Measurements from ENCODE around the gene NR6A1.

NR6A1 gene

GRCh38 chr9:124593200-124593599 lies 177.9 kb downstream of the NR6A1 start:
- no peak for FAIRE-seq
- DNase-seq (ENCODE audit: insufficient read length): no peak

DNA sequence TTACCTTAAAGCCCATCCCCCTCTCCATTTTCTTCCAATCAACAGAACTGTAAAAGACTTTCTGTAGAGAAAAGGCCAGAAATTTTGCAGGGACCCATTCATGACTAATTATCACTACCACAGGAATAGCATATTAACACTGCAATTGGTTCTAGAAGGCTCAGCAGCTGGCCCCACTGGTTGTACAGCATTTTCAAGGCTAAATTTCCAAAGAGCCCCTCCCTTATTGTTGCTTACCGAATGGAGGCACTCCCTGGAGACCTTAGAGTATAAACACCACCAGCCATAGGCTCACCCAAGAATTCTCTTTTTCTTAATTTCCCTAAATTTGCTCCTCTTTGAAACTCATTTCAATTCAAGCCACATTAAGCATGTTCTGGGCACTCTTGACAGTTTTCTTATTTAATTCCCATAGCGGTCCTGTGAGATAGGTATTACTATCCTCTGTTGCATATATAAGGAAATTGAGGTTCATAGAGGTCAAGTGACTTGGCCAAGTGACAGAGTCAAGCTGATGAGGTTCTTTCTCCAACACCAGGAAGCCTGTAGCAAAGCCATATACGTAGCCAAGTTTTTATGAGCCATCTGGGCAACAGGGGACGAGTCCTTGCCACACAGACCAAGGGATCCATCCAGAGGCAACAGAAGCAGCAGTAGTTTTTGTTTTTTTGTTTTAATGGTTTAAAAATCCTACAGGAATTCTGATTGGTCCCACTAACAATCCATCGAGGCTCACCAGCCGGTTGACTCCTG lies 180.0 kb downstream of the NR6A1 start:
- TF ChIP-seq POLR2A (IDR thresholded peaks at IDR 0.05; ENCODE audit: low read depth, low read length) (no peak), TAF1 (IDR thresholded peaks at IDR 0.05; ENCODE audit: borderline replicate concordance, low read depth, low read length) (no peak), POLR2AphosphoS5 (IDR thresholded peaks at IDR 0.05; ENCODE audit: low read depth, low read length) (no peak)
- no peak for FAIRE-seq
- DNase-seq (ENCODE audit: insufficient read length): no peak

More at GRCh38 chr9:124593200-124593599, 177.9 kb downstream of the NR6A1 start:
- no peak for TF ChIP-seq POLR2A (IDR thresholded peaks at IDR 0.05; ENCODE audit: low read depth, low read length)
- TF ChIP-seq POLR2AphosphoS5 (IDR thresholded peaks at IDR 0.05; ENCODE audit: low read depth, low read length): no peak
- TF ChIP-seq TAF1 (IDR thresholded peaks at IDR 0.05; ENCODE audit: borderline replicate concordance, low read depth, low read length): no peak

- TF ChIP-seq TAF1 (IDR thresholded peaks at IDR 0.05; ENCODE audit: borderline replicate concordance, low read depth, low read length) (no peak), POLR2A (IDR thresholded peaks at IDR 0.05; ENCODE audit: low read depth, low read length) (no peak), POLR2AphosphoS5 (IDR thresholded peaks at IDR 0.05; ENCODE audit: low read depth, low read length) (no peak)
- DNase-seq (ENCODE audit: insufficient read length) (no peak), FAIRE-seq (no peak)
Measured at GRCh38 chr9:124584631-124585030, 186.5 kb downstream of the NR6A1 start.

DNA sequence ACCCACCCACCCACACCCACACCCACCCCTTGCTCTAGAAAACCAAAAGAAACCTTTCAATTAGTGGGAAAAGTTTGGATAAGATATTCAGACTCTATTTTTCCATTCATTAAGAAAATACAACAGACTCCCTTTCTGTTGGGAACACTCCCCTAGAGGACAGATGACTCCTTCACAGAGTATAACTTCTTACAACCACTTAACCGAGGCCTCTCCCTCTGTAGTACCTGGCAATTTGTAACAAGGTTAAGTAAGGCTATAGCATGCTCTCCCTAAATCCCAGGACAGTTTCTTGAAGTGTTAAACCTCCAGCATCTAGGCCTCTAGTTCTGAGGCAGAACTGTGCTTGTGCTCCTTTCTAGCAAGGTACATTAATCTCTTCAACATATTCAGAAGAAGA lies 188.0 kb downstream of the NR6A1 start:
- TF ChIP-seq POLR2AphosphoS5 (IDR thresholded peaks at IDR 0.05; ENCODE audit: low read depth, low read length) (no peak), TAF1 (IDR thresholded peaks at IDR 0.05; ENCODE audit: borderline replicate concordance, low read depth, low read length) (no peak), POLR2A (IDR thresholded peaks at IDR 0.05; ENCODE audit: low read depth, low read length) (no peak)
- no peak for DNase-seq (ENCODE audit: insufficient read length)
- FAIRE-seq: no peak

DNA sequence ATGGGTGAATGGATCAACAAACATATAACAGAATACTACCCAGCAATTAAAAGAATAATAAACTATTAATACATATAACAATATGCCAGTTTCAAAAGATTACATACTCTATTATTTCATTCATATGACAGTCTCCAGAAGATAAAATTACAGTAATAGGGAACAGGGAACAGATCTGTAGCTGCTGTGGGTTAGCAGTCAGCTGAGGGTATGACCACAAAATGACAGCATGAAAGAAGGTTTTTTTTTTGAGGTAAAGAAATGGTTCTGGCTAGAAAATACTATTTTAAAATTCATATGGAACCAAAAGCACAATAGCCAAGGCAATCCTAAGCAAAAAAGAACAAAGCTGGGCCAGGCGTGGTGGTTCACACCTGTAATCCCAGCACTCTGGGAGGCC lies 190.9 kb downstream of the NR6A1 start:
- TF ChIP-seq POLR2A (IDR thresholded peaks at IDR 0.05; ENCODE audit: low read depth, low read length) (no peak), TAF1 (IDR thresholded peaks at IDR 0.05; ENCODE audit: borderline replicate concordance, low read depth, low read length) (no peak), POLR2AphosphoS5 (IDR thresholded peaks at IDR 0.05; ENCODE audit: low read depth, low read length) (no peak)
- FAIRE-seq: no peak
- no peak for DNase-seq (ENCODE audit: insufficient read length)

- no peak for DNase-seq (ENCODE audit: insufficient read length)
- TF ChIP-seq POLR2A (IDR thresholded peaks at IDR 0.05; ENCODE audit: low read depth, low read length) (no peak), TAF1 (IDR thresholded peaks at IDR 0.05; ENCODE audit: borderline replicate concordance, low read depth, low read length) (no peak)
- no peak for FAIRE-seq
Measured at GRCh38 chr9:124576751-124577150, 194.4 kb downstream of the NR6A1 start.

DNA sequence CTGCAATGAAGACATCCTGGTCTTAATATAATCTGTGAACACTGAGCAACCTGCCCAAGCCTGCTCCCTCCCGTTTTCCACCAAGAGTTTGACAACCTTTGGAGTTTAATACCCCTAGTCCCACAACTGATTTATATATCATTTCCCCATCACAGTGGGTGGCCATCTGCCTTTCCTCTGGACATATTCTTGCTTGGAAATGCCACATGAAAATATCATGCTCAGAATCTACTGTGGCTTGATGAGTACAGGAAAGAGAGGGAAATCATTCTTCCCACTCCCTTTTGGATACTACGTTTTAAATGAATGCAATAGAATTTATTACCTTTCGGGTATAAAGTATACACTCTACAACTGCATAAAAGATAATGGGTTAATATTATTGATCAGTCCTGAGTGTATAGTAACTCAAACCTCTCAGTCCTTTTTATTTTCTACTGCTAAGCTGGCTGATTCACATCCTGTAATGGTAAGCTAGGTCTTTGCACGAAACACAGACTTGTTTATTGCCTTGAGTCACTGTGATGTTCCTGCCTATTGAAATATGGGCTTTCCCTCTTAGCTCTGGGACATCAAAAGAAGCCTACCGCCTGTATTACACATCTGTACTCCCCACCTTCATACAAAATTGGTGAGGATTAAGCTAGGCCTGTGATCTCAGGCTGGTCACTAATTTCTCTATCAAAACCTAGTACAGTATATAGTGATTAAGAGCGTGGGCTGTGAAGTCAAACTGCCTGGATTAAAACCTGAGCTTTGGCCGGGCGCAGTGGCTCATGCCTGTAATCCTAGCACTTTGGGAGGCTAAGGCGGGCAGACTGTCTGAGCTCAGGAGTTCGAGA lies 196.4 kb downstream of the NR6A1 start:
- no peak for TF ChIP-seq TAF1 (IDR thresholded peaks at IDR 0.05; ENCODE audit: borderline replicate concordance, low read depth, low read length)
- FAIRE-seq (no peak), DNase-seq (ENCODE audit: insufficient read length) (no peak)

DNA sequence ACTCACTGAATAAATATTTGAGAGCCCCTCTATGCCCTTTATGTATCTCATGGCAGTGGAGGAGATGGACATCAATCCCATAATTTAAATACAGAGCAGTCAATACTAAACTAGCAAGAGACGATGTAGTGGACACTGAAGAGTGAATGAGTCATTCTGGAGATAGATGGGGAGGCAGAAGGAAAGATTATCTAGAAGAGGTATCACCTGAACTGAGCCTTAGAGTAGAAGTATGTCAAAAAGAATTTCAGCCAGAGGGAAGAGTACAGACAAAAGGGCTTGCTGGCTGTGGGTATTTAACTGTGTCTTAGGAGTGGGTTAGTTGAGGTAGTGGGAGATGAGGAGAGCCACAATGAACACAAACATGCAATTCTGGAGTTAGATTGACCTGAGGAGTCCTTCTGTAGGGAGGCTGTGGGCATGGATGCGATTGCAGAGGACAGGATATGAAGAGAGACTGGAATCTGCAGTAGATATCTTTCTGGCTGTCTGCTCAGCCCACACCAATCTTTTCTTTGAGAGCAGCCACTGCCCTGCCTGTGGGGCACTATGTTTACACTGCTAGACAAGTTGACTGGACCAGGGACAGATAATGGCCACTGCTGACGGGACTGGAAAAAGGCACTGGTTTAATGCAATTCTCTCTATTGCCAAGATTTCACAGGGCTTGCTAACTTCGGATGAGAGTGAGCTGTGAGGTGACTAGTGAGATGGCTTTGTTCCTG lies 200.0 kb downstream of the NR6A1 start:
- TF ChIP-seq TAF1 (IDR thresholded peaks at IDR 0.05; ENCODE audit: borderline replicate concordance, low read depth, low read length): no peak
- no peak for TF ChIP-seq POLR2A (IDR thresholded peaks at IDR 0.05; ENCODE audit: low read depth, low read length)
- TF ChIP-seq POLR2AphosphoS5 (IDR thresholded peaks at IDR 0.05; ENCODE audit: low read depth, low read length): no peak
- FAIRE-seq (no peak), DNase-seq (ENCODE audit: insufficient read length) (no peak)

DNA sequence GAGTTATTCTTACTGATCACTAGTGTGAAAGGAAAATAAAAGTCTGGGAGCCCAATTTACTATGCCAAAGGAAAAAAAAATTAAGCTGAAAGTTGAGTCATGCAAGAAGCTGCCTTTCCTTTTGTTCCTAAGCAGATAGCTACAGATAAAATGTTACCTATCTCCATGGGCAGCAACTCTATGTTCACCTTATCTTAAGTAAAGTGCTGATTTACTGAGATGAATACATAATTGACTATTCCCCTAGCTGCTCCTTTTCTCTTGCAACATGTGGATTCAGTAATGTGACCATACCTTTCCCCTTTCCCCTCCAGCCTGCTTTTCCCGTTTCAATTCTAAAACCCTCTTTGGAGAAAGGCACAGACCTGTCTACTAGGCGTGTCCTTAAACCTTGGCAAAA lies 201.2 kb downstream of the NR6A1 start:
- FAIRE-seq: no peak
- TF ChIP-seq POLR2AphosphoS5 (IDR thresholded peaks at IDR 0.05; ENCODE audit: low read depth, low read length) (no peak), TAF1 (IDR thresholded peaks at IDR 0.05; ENCODE audit: borderline replicate concordance, low read depth, low read length) (no peak), POLR2A (IDR thresholded peaks at IDR 0.05; ENCODE audit: low read depth, low read length) (no peak)
- DNase-seq (ENCODE audit: insufficient read length): no peak

DNA sequence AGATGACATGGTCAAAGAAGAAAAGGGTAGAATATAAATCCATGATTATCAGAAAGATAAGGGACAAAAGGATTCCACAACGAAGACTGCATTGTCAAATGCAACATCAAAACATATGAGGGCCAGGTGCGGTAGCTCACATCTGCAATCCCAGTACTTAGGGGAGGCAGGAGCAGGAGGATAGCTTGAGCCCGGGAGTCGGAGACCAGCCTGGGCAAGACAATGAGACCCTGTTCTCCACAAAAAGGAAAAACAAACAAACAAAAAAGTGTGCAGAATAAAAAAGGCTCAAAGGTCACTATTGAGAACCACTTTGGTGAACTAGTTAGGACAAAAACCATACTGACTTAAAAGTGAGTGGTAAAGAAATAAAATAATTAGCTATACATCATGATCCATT lies 203.7 kb downstream of the NR6A1 start:
- FAIRE-seq: no peak
- DNase-seq (ENCODE audit: insufficient read length): no peak
- TF ChIP-seq POLR2A (IDR thresholded peaks at IDR 0.05; ENCODE audit: low read depth, low read length) (no peak), TAF1 (IDR thresholded peaks at IDR 0.05; ENCODE audit: borderline replicate concordance, low read depth, low read length) (no peak)

DNA sequence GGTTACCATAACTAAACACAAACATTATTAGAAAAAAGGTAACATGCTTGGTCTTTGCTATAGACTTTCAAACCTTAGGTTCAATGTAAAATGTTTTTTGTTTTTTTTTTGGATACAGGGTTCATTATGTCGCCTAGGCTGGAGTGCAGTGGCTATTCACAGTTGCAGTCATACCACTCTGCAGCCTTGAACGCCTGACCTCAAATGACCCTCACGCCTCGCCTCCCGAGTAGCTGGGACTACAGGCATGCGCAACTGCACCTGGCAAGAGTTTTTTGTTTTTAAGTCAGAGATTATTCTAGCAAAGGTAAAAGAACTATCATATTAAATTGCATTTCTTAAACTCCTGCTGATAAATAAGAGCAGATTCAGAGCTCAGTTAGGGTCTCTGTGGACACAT lies 208.8 kb downstream of the NR6A1 start:
- FAIRE-seq: no peak
- DNase-seq (ENCODE audit: insufficient read length): no peak
- no peak for TF ChIP-seq POLR2A (IDR thresholded peaks at IDR 0.05; ENCODE audit: low read depth, low read length)
- TF ChIP-seq POLR2AphosphoS5 (IDR thresholded peaks at IDR 0.05; ENCODE audit: low read depth, low read length): no peak
- TF ChIP-seq TAF1 (IDR thresholded peaks at IDR 0.05; ENCODE audit: borderline replicate concordance, low read depth, low read length): no peak

All from GM12892 (cell line).